ENCODE measurements around the gene TACC3. TPM values are rescaled to one million over a fixed set of nuclear protein-coding genes. Genes with fewer than 3 reads are reported as not detected.

TACC3 gene
- total RNA-seq, 1 donor: 16.0 TPM

GRCh38 chr4:1768367-1769034, 47.2 kb downstream of the TACC3 start:
- no peak for TF ChIP-seq CTCF (IDR thresholded peaks at IDR 0.05; ENCODE audit: insufficient read depth, low read depth, low read length)
- no peak for DNase-seq (ENCODE audit: low read depth)
- no peak overlapping the region for H3K4me3 ChIP-seq (ENCODE audit: low read depth, low read length)

- DNase-seq (ENCODE audit: low read depth): no peak
- H3K4me3 ChIP-seq (ENCODE audit: low read depth, low read length): no peak overlapping the region
- TF ChIP-seq CTCF (IDR thresholded peaks at IDR 0.05; ENCODE audit: insufficient read depth, low read depth, low read length): no peak
Observed at GRCh38 chr4:1769692-1770091, 48.4 kb downstream of the TACC3 start.

GRCh38 chr4:1770245-1770644, 48.9 kb downstream of the TACC3 start:
- no peak for TF ChIP-seq CTCF (IDR thresholded peaks at IDR 0.05; ENCODE audit: insufficient read depth, low read depth, low read length)
- H3K4me3 ChIP-seq (ENCODE audit: low read depth, low read length): no peak overlapping the region
- DNase-seq (ENCODE audit: low read depth): no peak

- TF ChIP-seq CTCF (IDR thresholded peaks at IDR 0.05; ENCODE audit: insufficient read depth, low read depth, low read length): no peak
- H3K4me3 ChIP-seq (ENCODE audit: low read depth, low read length): no peak overlapping the region
- DNase-seq (ENCODE audit: low read depth): no peak
Observed at GRCh38 chr4:1770791-1771231, 49.5 kb downstream of the TACC3 start.

GRCh38 chr4:1771555-1772305, 50.4 kb downstream of the TACC3 start:
- no peak for TF ChIP-seq CTCF (IDR thresholded peaks at IDR 0.05; ENCODE audit: insufficient read depth, low read depth, low read length)
- no peak overlapping the region for H3K4me3 ChIP-seq (ENCODE audit: low read depth, low read length)
- no peak for DNase-seq (ENCODE audit: low read depth)

- no peak for DNase-seq (ENCODE audit: low read depth)
- H3K4me3 ChIP-seq (ENCODE audit: low read depth, low read length): no peak overlapping the region
- no peak for TF ChIP-seq CTCF (IDR thresholded peaks at IDR 0.05; ENCODE audit: insufficient read depth, low read depth, low read length)
Observed at GRCh38 chr4:1772853-1773538, 51.7 kb downstream of the TACC3 start.
